PC-3 (cell line): Measurements from ENCODE around the gene PURA. TPM values are rescaled to one million over a fixed set of nuclear protein-coding genes. Genes with fewer than 3 reads are reported as not detected.
A peak's percentile ranks its signal among the peaks of the same experiment; 100 is the strongest.

Experiments used
- ATAC-seq: fragments of 200-7000 bp; cut with Tn5 transposase; 2 replicates; pipeline ENCODE4 v1.9.1; 2020; ENCODE audit warnings: mild to moderate bottlenecking, moderate library complexity
- BruUV-seq: library from RNA; stranded (reverse); fragments of 400-500 nt; replicated peaks from 2 replicates; lab custom pipeline; 2021; lab: Mats Ljungman, UMichigan
- CTCF ChIA-PET: fragments of 300-600 bp; sonication (Branson Sonifier 250); formaldehyde crosslinking; loops from one replicate; lab custom pipeline; 2022; ENCODE audit warnings: antibody characterized with exemption; lab: Charles Lee
- POLR2A ChIA-PET: fragments of 300-600 bp; sonication (Branson Sonifier 250); formaldehyde crosslinking; loops from one replicate; lab custom pipeline; 2022; ENCODE audit warnings: antibody characterized with exemption; ENCODE audit not compliant: unreplicated experiment; lab: Charles Lee
- DNase-seq: peaks from one replicate; pipeline ENCODE4 v3.0.0-alpha.2; 2015
- H2AFZ ChIP-seq: fragments of 300-600 bp; sonication (generic); 2 replicates; pipeline ENCODE4 v1.6.0; 2016; ENCODE audit warnings: antibody characterized with exemption, low read length
- H3F3A ChIP-seq: fragments of 300-600 bp; sonication (generic); one replicate; pipeline ENCODE4 v1.6.0; 2017; ENCODE audit warnings: antibody characterized with exemption, low read length, control low read depth, mild to moderate bottlenecking; ENCODE audit not compliant: unreplicated experiment
- H3K27ac ChIP-seq: fragments of 300-600 bp; sonication (generic); 2 replicates; pipeline ENCODE4 v1.5.1; 2016; ENCODE audit warnings: mild to moderate bottlenecking, low read length
- H3K27me3 ChIP-seq: fragments of 300-600 bp; sonication (generic); 2 replicates; pipeline ENCODE4 v1.6.1; 2016; ENCODE audit warnings: low read length, mixed read lengths
- H3K36me3 ChIP-seq: fragments of 300-600 bp; sonication (generic); 2 replicates; pipeline ENCODE4 v1.6.1; 2016; ENCODE audit warnings: low read depth, mixed run types, low read length, mixed read lengths
- H3K4me1 ChIP-seq: fragments of 300-600 bp; sonication (generic); 2 replicates; pipeline ENCODE4 v1.5.1; 2016; ENCODE audit warnings: low read length; ENCODE audit not compliant: insufficient read depth
- H3K4me2 ChIP-seq: fragments of 300-600 bp; sonication (generic); 2 replicates; pipeline ENCODE4 v1.6.0; 2016; ENCODE audit warnings: low read length
- H3K4me3 ChIP-seq: fragments of 300-600 bp; sonication (generic); 2 replicates; pipeline ENCODE4 v1.5.1; 2016; ENCODE audit warnings: mild to moderate bottlenecking, low read length, mixed read lengths
- H3K79me2 ChIP-seq: fragments of 300-600 bp; sonication (generic); 2 replicates; pipeline ENCODE4 v1.6.1; 2017; ENCODE audit warnings: low read length, mixed read lengths
- H3K9ac ChIP-seq: fragments of 300-600 bp; sonication (generic); 2 replicates; pipeline ENCODE4 v1.6.0; 2016; ENCODE audit warnings: mild to moderate bottlenecking, low read length
- H3K9me2 ChIP-seq: fragments of 300-600 bp; sonication (generic); replicated peaks from 2 replicates; pipeline ENCODE4 v1.6.1; 2016; ENCODE audit warnings: mixed run types, low read length, mixed read lengths
- H3K9me3 ChIP-seq: fragments of 300-600 bp; sonication (generic); 2 replicates; pipeline ENCODE4 v1.6.1; 2016; ENCODE audit warnings: low read length, mixed read lengths
- H4K20me1 ChIP-seq: fragments of 300-600 bp; sonication (generic); 2 replicates; pipeline ENCODE4 v1.6.1; 2016; ENCODE audit warnings: low read length, mixed read lengths
- CTCF ChIP-seq: fragments of 300-600 bp; sonication (generic); conservative IDR thresholded peaks from 2 replicates; pipeline ENCODE4 v1.5.1; 2017; ENCODE audit warnings: antibody characterized with exemption, low read depth, mild to moderate bottlenecking, low read length
- EZH2 ChIP-seq: fragments of 300-600 bp; sonication (generic); IDR thresholded peaks from one replicate; pipeline ENCODE4 v1.6.1; 2017; ENCODE audit warnings: antibody characterized with exemption, mild to moderate bottlenecking, low read length; ENCODE audit not compliant: unreplicated experiment
- EZH2phosphoT487 ChIP-seq: fragments of 300-600 bp; sonication (generic); IDR thresholded peaks from 2 replicates; pipeline ENCODE4 v1.6.1; 2018; ENCODE audit warnings: mild to moderate bottlenecking, antibody characterized with exemption, low read length, borderline replicate concordance
- intact Hi-C: fragments of 100-400 bp; cut with micrococcal nuclease; formaldehyde crosslinking; loops from 2 replicates; pipeline ENCODE4 v1.9.0; 2023
- total RNA-seq: library from RNA; depleted of rRNA; stranded (reverse); fragments of >200 nt; gene quantifications from 2 replicates; pipeline ENCODE4 v1.2.3, GENCODE V29; 2014

Gene PURA
- total RNA-seq, 1 experiment from 2014 or later, result 8.5 TPM

DNA sequence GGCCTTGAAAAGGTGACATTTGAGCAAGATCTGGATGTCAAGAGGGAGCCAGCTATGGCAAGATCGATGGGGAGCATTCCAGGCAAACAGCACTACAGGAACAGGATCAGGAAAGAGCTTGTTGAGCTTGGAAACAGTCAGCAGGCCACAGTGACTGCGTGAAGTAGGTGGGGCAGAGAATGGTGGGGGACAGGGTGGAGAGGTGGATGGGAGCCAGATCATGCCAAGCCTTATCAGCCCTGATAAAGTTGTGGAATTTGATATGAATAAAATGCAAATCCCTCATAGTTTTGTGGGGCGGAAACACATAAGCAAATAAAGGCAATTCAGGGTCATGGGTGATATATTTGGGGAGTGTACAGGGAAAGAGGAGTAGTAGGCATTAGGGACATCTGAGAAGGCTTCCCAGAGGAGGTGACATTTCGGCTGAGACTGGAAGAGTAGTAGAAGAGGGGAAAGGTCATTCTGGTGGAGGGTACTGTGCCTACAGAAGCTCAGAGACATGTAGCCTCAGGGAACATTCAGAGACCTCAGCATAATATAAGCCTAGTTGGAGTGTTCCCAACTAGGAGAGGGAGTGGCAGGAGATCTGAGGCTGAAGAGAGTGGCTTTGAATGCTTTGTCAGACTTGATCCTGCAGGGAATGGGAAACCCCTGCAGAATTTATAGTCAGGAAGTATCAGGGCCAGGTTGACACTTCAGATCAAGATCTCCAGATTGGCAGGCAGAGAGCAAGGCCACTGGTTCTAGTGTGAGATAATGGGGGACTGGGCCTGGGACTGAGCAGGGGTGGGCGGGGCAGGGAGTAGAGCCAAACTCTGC is 51.4 kb downstream of the PURA start:
- intact Hi-C loops, result loop anchor here (5.0 kb wide), 1 partner anchor 192 kb away; no protein-coding TSS in a partner anchor
- Histone ChIP-seq H2AFZ (no peak overlapping the region), H3K27me3 (no peaks in the 10 kb centered on the region), H3F3A (no peaks in the 10 kb centered on the region), H3K79me2 (no peaks in the 10 kb centered on the region), H3K4me3 (no peak overlapping the region), H3K36me3 (no peaks in the 10 kb centered on the region), H3K9me3 (no peaks in the 10 kb centered on the region), H3K9me2 (no peaks in the 10 kb centered on the region), H3K27ac (no peak overlapping the region), H3K4me1 (peaks cover 32% of the 10 kb centered on the region), H3K4me2 (no peak overlapping the region), H4K20me1 (no peaks in the 10 kb centered on the region), H3K9ac (no peak overlapping the region)
- ATAC-seq, result peak; percentile 49
- POLR2A ChIA-PET, result no interaction called here
- TF ChIP-seq EZH2phosphoT487, result no peak
- TF ChIP-seq EZH2, result no peak
- no peak for TF ChIP-seq CTCF
- CTCF ChIA-PET, result no interaction called here
- peak; percentile 41 for DNase-seq
- BruUV-seq, result no TSS peak

- DNase-seq (no peak), ATAC-seq (no peak)
- CTCF ChIA-PET, result no interaction called here
- no peak overlapping the region for H3K27ac ChIP-seq
- no peaks in the 10 kb centered on the region for H4K20me1 ChIP-seq
- no peaks in the 10 kb centered on the region for H3F3A ChIP-seq
- H3K27me3 ChIP-seq, result no peaks in the 10 kb centered on the region
- no peak for TF ChIP-seq CTCF
- TF ChIP-seq EZH2, result no peak
- H3K4me1 ChIP-seq, result peaks cover 32% of the 10 kb centered on the region
- no peaks in the 10 kb centered on the region for H3K36me3 ChIP-seq
- H2AFZ ChIP-seq, result no peak overlapping the region
- intact Hi-C loops, result loop anchor here (5.0 kb wide), 1 partner anchor 191 kb away; no protein-coding TSS in a partner anchor
- no peak overlapping the region for H3K4me2 ChIP-seq
- H3K9me3 ChIP-seq, result no peaks in the 10 kb centered on the region
- H3K79me2 ChIP-seq, result no peaks in the 10 kb centered on the region
- no TSS peak for BruUV-seq
- H3K9ac ChIP-seq, result no peak overlapping the region
- no peak overlapping the region for H3K4me3 ChIP-seq
- POLR2A ChIA-PET, result no interaction called here
- H3K9me2 ChIP-seq, result no peaks in the 10 kb centered on the region
Observed at GRCh38 chr5:140165923-140166270, 52.0 kb downstream of the PURA start.

- H4K20me1 ChIP-seq, result no peaks in the 10 kb centered on the region
- no peak overlapping the region for H2AFZ ChIP-seq
- H3F3A ChIP-seq, result no peaks in the 10 kb centered on the region
- H3K4me3 ChIP-seq, result no peak overlapping the region
- H3K79me2 ChIP-seq, result no peaks in the 10 kb centered on the region
- no peaks in the 10 kb centered on the region for H3K9me3 ChIP-seq
- no peak overlapping the region for H3K9ac ChIP-seq
- H3K9me2 ChIP-seq, result no peaks in the 10 kb centered on the region
- intact Hi-C loops, result loop anchor here (5.0 kb wide), 1 partner anchor 190 kb away; no protein-coding TSS in a partner anchor
- BruUV-seq, result no TSS peak
- H3K27me3 ChIP-seq, result no peaks in the 10 kb centered on the region
- CTCF ChIA-PET, result no interaction called here
- no peaks in the 10 kb centered on the region for H3K36me3 ChIP-seq
- H3K4me1 ChIP-seq, result peaks cover 32% of the 10 kb centered on the region
- POLR2A ChIA-PET, result no interaction called here
- DNase-seq, result no peak
- no peak for ATAC-seq
- no peak overlapping the region for H3K4me2 ChIP-seq
- TF ChIP-seq EZH2 (no peak), CTCF (no peak), EZH2phosphoT487 (no peak)
- H3K27ac ChIP-seq, result no peak overlapping the region
Observed at GRCh38 chr5:140166911-140167310, 53.0 kb downstream of the PURA start.
